GM12878 (cell line): Measurements from ENCODE around the gene RSPRY1. TPM values are rescaled to one million over a fixed set of nuclear protein-coding genes. Genes with fewer than 3 reads are reported as not detected.

Experiments
- ATAC-seq: fragments of 200-7000 bp; cut with Tn5 transposase; 3 replicates; pipeline ENCODE4 v1.9.1; 2020; ENCODE audit warnings: mild to moderate bottlenecking, moderate library complexity
- BruUV-seq: library from RNA; stranded (reverse); fragments of 400-500 nt; replicated peaks from 2 replicates; lab custom pipeline; 2021; lab: Mats Ljungman, UMichigan
- CTCF ChIA-PET: fragments of 300-600 bp; sonication (Branson Sonifier 250); formaldehyde crosslinking; extraction: SDS; loops from one replicate; lab custom pipeline; 2021; ENCODE audit warnings: inconsistent platforms; lab: Yijun Ruan, JAX
- POLR2A ChIA-PET: fragments of 350-600 bp; formaldehyde crosslinking; extraction: SDS; loops from one replicate; lab custom pipeline; 2021; ENCODE audit warnings: inconsistent platforms; lab: Charles Lee
- RAD21 ChIA-PET: fragments of 300-600 bp; sonication (Branson Sonifier 250); formaldehyde crosslinking; loops from one replicate; lab custom pipeline; 2023; ENCODE audit warnings: antibody characterized with exemption; ENCODE audit not compliant: unreplicated experiment; lab: Charles Lee
- SMC1A ChIA-PET: fragments of 300-600 bp; sonication (Branson Sonifier 250); formaldehyde crosslinking; loops from one replicate; lab custom pipeline; 2023; ENCODE audit not compliant: unreplicated experiment, uncharacterized antibody; lab: Charles Lee
- DNase-seq: peaks from one replicate; pipeline ENCODE4 v3.0.0-alpha.2; 2011; ENCODE audit warnings: low read depth, low spot score
- FAIRE-seq: peaks from 3 replicates; lab custom pipeline; 2011; peaks lifted over from hg19 to GRCh38; lab: Jason Lieb, UNC
- H2AFZ ChIP-seq: 2 replicates; pipeline ENCODE4 v1.6.0; 2011; ENCODE audit warnings: low read depth, low read length, control low read depth; ENCODE audit not compliant: control insufficient read depth
- H3K27ac ChIP-seq: 2 replicates; pipeline ENCODE4 v1.5.1; 2011; ENCODE audit warnings: control low read depth; ENCODE audit not compliant: control insufficient read depth, insufficient read depth
- H3K27me3 ChIP-seq, 2 experiments: replicated peaks in 1 of 2; 2 replicates each; pipeline versions ENCODE4 v1.6.0 to v1.6.1; 2011; ENCODE audit warnings: low read length in 1 of 2; ENCODE audit not compliant: control insufficient read depth in 2 of 2, insufficient read depth in 2 of 2
- H3K36me3 ChIP-seq, 2 experiments: 2 replicates each; pipeline ENCODE4 v1.5.1; 2011; ENCODE audit warnings: low read length in 1 of 2; ENCODE audit not compliant: control insufficient read depth in 2 of 2, insufficient read depth in 2 of 2
- H3K4me1 ChIP-seq: 2 replicates; pipeline ENCODE4 v1.6.1; 2011; ENCODE audit warnings: mild to moderate bottlenecking, low read length, moderate library complexity, mixed read lengths; ENCODE audit not compliant: control insufficient read depth, insufficient read depth
- H3K4me2 ChIP-seq: 2 replicates; pipeline ENCODE4 v1.6.0; 2011; ENCODE audit warnings: control low read depth; ENCODE audit not compliant: control insufficient read depth, insufficient read depth
- H3K4me3 ChIP-seq: fragments of 200-600 bp; sonication (generic); 2 replicates; pipeline ENCODE4 v1.5.1; 2016
- H3K79me2 ChIP-seq: 2 replicates; pipeline ENCODE4 v1.6.0; 2011; ENCODE audit warnings: low read length; ENCODE audit not compliant: control insufficient read depth, insufficient read depth
- H3K9ac ChIP-seq: 2 replicates; pipeline ENCODE4 v1.8.0; 2011; ENCODE audit warnings: low read length, control low read depth, mixed read lengths; ENCODE audit not compliant: control insufficient read depth, insufficient read depth
- H3K9me3 ChIP-seq: replicated peaks from 3 replicates; pipeline ENCODE4 v1.5.1; 2011; ENCODE audit warnings: mild to moderate bottlenecking, low read length; ENCODE audit not compliant: control insufficient read depth, insufficient read depth
- H4K20me1 ChIP-seq: 2 replicates; pipeline ENCODE4 v1.6.0; 2011; ENCODE audit not compliant: control insufficient read depth, insufficient read depth
- BCL3 ChIP-seq: IDR thresholded peaks from 2 replicates; pipeline ENCODE4 v1.6.1; 2011; ENCODE audit warnings: borderline replicate concordance, low read depth, mild to moderate bottlenecking, moderate library complexity, low read length; ENCODE audit not compliant: insufficient read depth, poor library complexity, severe bottlenecking
- CBFB ChIP-seq: IDR thresholded peaks from 2 replicates; pipeline ENCODE4 v1.6.1; 2016; ENCODE audit warnings: antibody characterized with exemption, low read depth
- CHD4 ChIP-seq: fragments of 200-600 bp; sonication (generic); IDR thresholded peaks from 2 replicates; pipeline ENCODE4 v1.6.1; 2016; ENCODE audit warnings: mild to moderate bottlenecking
- FOXK2 ChIP-seq: fragments of 450-650 bp; IDR thresholded peaks from 2 replicates; pipeline ENCODE4 v1.6.1; 2017; ENCODE audit warnings: mild to moderate bottlenecking, moderate library complexity
- GABPA ChIP-seq: IDR thresholded peaks from 2 replicates; pipeline ENCODE4 v1.6.1; 2014; ENCODE audit warnings: antibody characterized with exemption, low read depth, mild to moderate bottlenecking, inconsistent platforms
- IRF5 ChIP-seq: fragments of 450-650 bp; IDR thresholded peaks from 2 replicates; pipeline ENCODE4 v1.6.1; 2017; ENCODE audit warnings: borderline replicate concordance
- NR2C1 ChIP-seq: fragments of 450-650 bp; IDR thresholded peaks from 2 replicates; pipeline ENCODE4 v1.6.1; 2017; ENCODE audit warnings: antibody characterized with exemption, mild to moderate bottlenecking, moderate library complexity
- PBX3 ChIP-seq: IDR thresholded peaks from 2 replicates; pipeline ENCODE4 v1.6.1; 2011; ENCODE audit warnings: mild to moderate bottlenecking, low read depth, low read length, moderate library complexity; ENCODE audit not compliant: insufficient replicate concordance
- STAT3 ChIP-seq: IDR thresholded peaks from 2 replicates; pipeline ENCODE4 v1.6.1; 2011; ENCODE audit warnings: low read depth, low read length, improper control_type of control experiment
- TARDBP ChIP-seq: IDR thresholded peaks from 2 replicates; pipeline ENCODE4 v1.6.1; 2016; ENCODE audit warnings: borderline replicate concordance
- TBL1XR1 ChIP-seq: IDR thresholded peaks from 2 replicates; pipeline ENCODE4 v1.6.1; 2012; ENCODE audit warnings: low read depth, low read length, improper control_type of control experiment
- USF2 ChIP-seq: IDR thresholded peaks from 2 replicates; pipeline ENCODE4 v1.6.1; 2011; ENCODE audit warnings: low read depth, low read length, improper control_type of control experiment, borderline replicate concordance
- ZNF207 ChIP-seq: fragments of 450-650 bp; IDR thresholded peaks from 2 replicates; pipeline ENCODE4 v1.6.1; 2014; ENCODE audit warnings: antibody characterized with exemption, mild to moderate bottlenecking, borderline replicate concordance
- ZNF592 ChIP-seq: fragments of 450-650 bp; IDR thresholded peaks from 2 replicates; pipeline ENCODE4 v1.6.1; 2017; ENCODE audit warnings: mild to moderate bottlenecking, moderate library complexity
- in situ Hi-C: fragments of 300-500 bp; cut with MboI; formaldehyde crosslinking; loops from 9 replicates; pipeline ENCODE4 v1.14.3; 2018; ENCODE audit warnings: mixed read lengths
- intact Hi-C: fragments of 100-400 bp; cut with micrococcal nuclease; formaldehyde crosslinking; loops from one replicate; pipeline ENCODE4 v1.14.2; 2022; ENCODE audit not compliant: unreplicated experiment
- polyA plus RNA-seq, 11 experiments: library from polyadenylated mRNA; depleted of rRNA in 4 of 11; unstranded in 6 of 11; stranded (reverse) in 5 of 11; fragments of >200 nt; fragmentation: Nextera tagmentation in 4 of 11; fragmentation: Illumina TruSeq in 1 of 11; extraction: Ambion mirVana in 4 of 11; extraction: Trizol in 1 of 11; gene quantifications; 1 replicate in 1 of 11; 2 replicates in 10 of 11; pipeline versions ENCODE4 v1.2.1 to v1.2.3, GENCODE V29; 2011 to 2016; ENCODE audit warnings: inconsistent platforms in 2 of 11, missing spikeins in 2 of 11, low read depth in 1 of 11
- total RNA-seq, 4 experiments: library from RNA; depleted of rRNA in 3 of 4; stranded (reverse); fragments of >200 nt in 3 of 4; fragmentation: Illumina TruSeq in 1 of 4; extraction: Trizol in 1 of 4; gene quantifications; 2 replicates each; pipeline versions ENCODE4 v1.2.1 to v1.2.3, GENCODE V29; 2013 to 2021

RSPRY1 gene
- total and polyA plus RNA-seq, 10 of the 15 experiments (the other 5 are each of a cell fraction or from before 2014, with no cell fraction given), result 18.5 to 57.0 (median 41.2) TPM

GRCh38 chr16:57234707-57235092, 48.6 kb downstream of the RSPRY1 start:
- no peak overlapping the region for H3K9ac ChIP-seq
- H3K9me3 ChIP-seq, result no peaks in the 10 kb centered on the region
- no peak for FAIRE-seq
- BruUV-seq, result no TSS peak
- no peak overlapping the region for H3K4me2 ChIP-seq
- POLR2A ChIA-PET, result no interaction called here
- SMC1A ChIA-PET, result interaction anchor here (0.6 kb wide), 1 partner anchor 42 kb away, joined by 3 read pairs; no protein-coding TSS in a partner anchor
- H3K79me2 ChIP-seq, result no peaks in the 10 kb centered on the region
- intact Hi-C loops (no loop called here), in situ Hi-C loops (no loop called here)
- no peak for DNase-seq
- peaks cover 8% of the 10 kb centered on the region for H3K4me1 ChIP-seq
- no peaks in the 10 kb centered on the region for H3K27me3 ChIP-seq
- H3K36me3 ChIP-seq, result peaks cover 5 to 45% of the 10 kb centered on the region in 2 experiments; a peak in 3 of 4 replicates
- RAD21 ChIA-PET, result interaction anchor here (2.2 kb wide), 1 partner anchor 65 kb away, joined by 8 read pairs; no protein-coding TSS in a partner anchor
- no peaks in the 10 kb centered on the region for H4K20me1 ChIP-seq
- H3K4me3 ChIP-seq, result no peak overlapping the region
- no peak for ATAC-seq
- TF ChIP-seq ZNF592 (no peak), TARDBP (no peak), FOXK2 (no peak), ZNF207 (no peak), STAT3 (no peak), BCL3 (no peak), GABPA (no peak), CHD4 (no peak), CBFB (no peak), TBL1XR1 (no peak), IRF5 (no peak), NR2C1 (no peak), PBX3 (no peak), USF2 (no peak)
- H2AFZ ChIP-seq, result no peak overlapping the region
- CTCF ChIA-PET, result no interaction called here
- no peak overlapping the region for H3K27ac ChIP-seq
